ENCODE results near the gene CABLES1.

- TF ChIP-seq CTCF (IDR thresholded peaks at IDR 0.05), result no peak
- TF ChIP-seq POLR2A (IDR thresholded peaks at IDR 0.05), result no peak
- no peak for TF ChIP-seq POLR2AphosphoS5 (IDR thresholded peaks at IDR 0.05)
Measured at GRCh38 chr18:23239885-23240608, 104.8 kb downstream of the CABLES1 start.

All from gastroesophageal sphincter (tissue), 3 donors.